Suprapubic skin (tissue), 3 donors: ENCODE data around the gene TGFB2.

Experiments
- POLR2A ChIP-seq, 2 donors: fragments of 450-650 bp; IDR thresholded peaks; one replicate each; pipeline ENCODE4 v1.6.1; 2017; ENCODE audit warnings: antibody characterized with exemption in 2 of 2, mild to moderate bottlenecking in 2 of 2, moderate library complexity in 2 of 2
- TF ChIP-seq, protein P1 (sequence below), 2 donors: fragments of 200-600 bp in 1 of 2; fragments of 450-650 bp in 1 of 2; sonication (generic) in 1 of 2; IDR thresholded peaks; one replicate each; pipeline ENCODE4 v1.5.1; 2016 to 2019; ENCODE audit warnings: antibody characterized with exemption in 2 of 2, mild to moderate bottlenecking in 1 of 2, moderate library complexity in 1 of 2

DNA sequence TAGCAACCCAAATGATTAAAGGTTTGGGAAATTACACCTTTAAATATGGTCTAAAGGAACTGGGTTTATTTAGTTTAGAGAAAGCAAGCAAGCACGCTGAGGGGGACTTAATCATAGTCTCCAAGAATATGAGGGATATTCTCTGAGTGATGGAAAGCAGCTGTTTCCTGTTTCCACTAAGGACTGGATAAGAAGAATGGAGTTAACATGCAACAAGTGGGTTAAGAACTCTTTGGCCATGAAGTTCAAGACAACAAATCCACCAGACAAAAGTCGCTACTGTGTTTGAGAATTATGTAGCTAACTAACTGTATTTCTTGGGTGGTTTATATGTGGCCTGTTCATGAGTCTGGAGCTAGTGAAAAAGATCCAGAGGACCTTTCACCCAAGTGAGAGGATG lies 85.7 kb downstream of the TGFB2 start:
- no peak for TF ChIP-seq POLR2A (IDR thresholded peaks at IDR 0.05)
- TF ChIP-seq, protein P1, sequence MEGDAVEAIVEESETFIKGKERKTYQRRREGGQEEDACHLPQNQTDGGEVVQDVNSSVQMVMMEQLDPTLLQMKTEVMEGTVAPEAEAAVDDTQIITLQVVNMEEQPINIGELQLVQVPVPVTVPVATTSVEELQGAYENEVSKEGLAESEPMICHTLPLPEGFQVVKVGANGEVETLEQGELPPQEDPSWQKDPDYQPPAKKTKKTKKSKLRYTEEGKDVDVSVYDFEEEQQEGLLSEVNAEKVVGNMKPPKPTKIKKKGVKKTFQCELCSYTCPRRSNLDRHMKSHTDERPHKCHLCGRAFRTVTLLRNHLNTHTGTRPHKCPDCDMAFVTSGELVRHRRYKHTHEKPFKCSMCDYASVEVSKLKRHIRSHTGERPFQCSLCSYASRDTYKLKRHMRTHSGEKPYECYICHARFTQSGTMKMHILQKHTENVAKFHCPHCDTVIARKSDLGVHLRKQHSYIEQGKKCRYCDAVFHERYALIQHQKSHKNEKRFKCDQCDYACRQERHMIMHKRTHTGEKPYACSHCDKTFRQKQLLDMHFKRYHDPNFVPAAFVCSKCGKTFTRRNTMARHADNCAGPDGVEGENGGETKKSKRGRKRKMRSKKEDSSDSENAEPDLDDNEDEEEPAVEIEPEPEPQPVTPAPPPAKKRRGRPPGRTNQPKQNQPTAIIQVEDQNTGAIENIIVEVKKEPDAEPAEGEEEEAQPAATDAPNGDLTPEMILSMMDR (IDR thresholded peaks at IDR 0.05): no peak
